HepG2 (cell line): ENCODE measurements around the gene TRPM1. TPM values are rescaled to one million over a fixed set of nuclear protein-coding genes. Genes with fewer than 3 reads are reported as not detected.

Experiments used
- ARHGAP35 ChIP-seq: sonication (generic); formaldehyde crosslinking; IDR thresholded peaks from 2 replicates; pipeline ENCODE4 v1.9.0; 2022; ENCODE audit warnings: mild to moderate bottlenecking, inconsistent platforms, moderate library complexity, missing genetic modification reagents, borderline replicate concordance
- DBP ChIP-seq: sonication (generic); formaldehyde crosslinking; IDR thresholded peaks from 2 replicates; pipeline ENCODE4 v1.4.0; 2020; ENCODE audit warnings: missing genetic modification reagents; ENCODE audit errors: not compliant biosample characterization
- DRAP1 ChIP-seq: IDR thresholded peaks from 2 replicates; pipeline ENCODE4 v1.6.1; 2016; ENCODE audit warnings: missing genetic modification reagents, missing compliant biosample characterization
- FOXO1 ChIP-seq: sonication (generic); formaldehyde crosslinking; IDR thresholded peaks from 2 replicates; pipeline ENCODE4 v1.4.0; 2020; ENCODE audit warnings: missing genetic modification reagents
- GTF2F1 ChIP-seq: fragments of 150-350 bp; IDR thresholded peaks from 2 replicates; pipeline ENCODE4 v1.6.1; 2014; ENCODE audit warnings: low read length
- HOXA5 ChIP-seq: sonication (generic); formaldehyde crosslinking; IDR thresholded peaks from 2 replicates; pipeline ENCODE4 v1.4.0; 2020; ENCODE audit warnings: missing genetic modification reagents
- HOXD1 ChIP-seq: sonication (generic); formaldehyde crosslinking; IDR thresholded peaks from 2 replicates; pipeline ENCODE4 v1.5.0; 2020; ENCODE audit warnings: missing genetic modification reagents
- KLF16 ChIP-seq, 2 experiments: sonication (generic) in 1 of 2; formaldehyde crosslinking in 1 of 2; IDR thresholded peaks; 2 replicates each; pipeline versions ENCODE4 v1.6.1 to v1.8.0; 2016 to 2023; ENCODE audit warnings: missing genetic modification reagents in 2 of 2, missing compliant biosample characterization in 1 of 2
- MZF1 ChIP-seq: sonication (generic); formaldehyde crosslinking; IDR thresholded peaks from 2 replicates; pipeline ENCODE4 v1.8.1; 2023; ENCODE audit warnings: mild to moderate bottlenecking, missing genetic modification reagents, borderline replicate concordance
- RBAK ChIP-seq: sonication (generic); formaldehyde crosslinking; IDR thresholded peaks from 2 replicates; pipeline ENCODE4 v1.5.1; 2020; ENCODE audit warnings: mild to moderate bottlenecking, missing genetic modification reagents
- SKI ChIP-seq: fragments of 450-650 bp; IDR thresholded peaks from one replicate; pipeline ENCODE4 v1.6.1; 2018; ENCODE audit warnings: mild to moderate bottlenecking; ENCODE audit not compliant: partially characterized antibody
- THRA ChIP-seq: sonication (generic); formaldehyde crosslinking; IDR thresholded peaks from 2 replicates; pipeline ENCODE4 v1.4.0; 2020; ENCODE audit warnings: missing genetic modification reagents, borderline replicate concordance
- TMF1 ChIP-seq: sonication (generic); formaldehyde crosslinking; IDR thresholded peaks from 2 replicates; pipeline ENCODE4 v1.8.1; 2022; ENCODE audit warnings: low read depth, missing genetic modification reagents
- ZBED4 ChIP-seq: sonication (generic); formaldehyde crosslinking; IDR thresholded peaks from 2 replicates; pipeline ENCODE4 v1.4.0; 2020; ENCODE audit warnings: missing genetic modification reagents, borderline replicate concordance
- ZNF264 ChIP-seq: sonication (generic); formaldehyde crosslinking; IDR thresholded peaks from 2 replicates; pipeline ENCODE4 v1.4.0; 2020; ENCODE audit warnings: missing genetic modification reagents
- ZNF574 ChIP-seq: sonication (generic); formaldehyde crosslinking; IDR thresholded peaks from 2 replicates; pipeline ENCODE4 v1.4.0; 2020; ENCODE audit warnings: missing genetic modification reagents
- ZNF782 ChIP-seq: sonication (generic); formaldehyde crosslinking; IDR thresholded peaks from 2 replicates; pipeline ENCODE4 v1.4.0; 2020; ENCODE audit warnings: missing genetic modification reagents, mild to moderate bottlenecking, borderline replicate concordance
- ZSCAN30 ChIP-seq: sonication (generic); formaldehyde crosslinking; IDR thresholded peaks from 2 replicates; pipeline ENCODE4 v1.5.0; 2020; ENCODE audit warnings: mild to moderate bottlenecking, missing genetic modification reagents
- polyA plus RNA-seq, 8 experiments: library from polyadenylated mRNA; depleted of rRNA in 3 of 8; stranded (reverse) in 7 of 8; unstranded in 1 of 8; fragments of >200 nt; fragmentation: Illumina TruSeq in 4 of 8; extraction: Trizol in 4 of 8; gene quantifications; 2 replicates each; pipeline versions ENCODE4 v1.2.1 to v1.2.3, GENCODE V29; 2011 to 2016; ENCODE audit warnings: low read depth in 4 of 8, missing spikeins in 1 of 8, mixed read lengths in 1 of 8; ENCODE audit not compliant: insufficient read depth in 1 of 8
- total RNA-seq, 5 experiments: library from RNA; depleted of rRNA; stranded (reverse); fragments of >200 nt; fragmentation: Illumina TruSeq; extraction: Trizol; gene quantifications; 2 replicates each; pipeline ENCODE4 v1.2.3, GENCODE V29; 2016; ENCODE audit warnings: low read depth in 1 of 5

TRPM1 gene
- total and polyA plus RNA-seq, 2 of the 13 experiments (the other 11 are each of a cell fraction or from before 2014, with no cell fraction given) = not detected

GRCh38 chr15:30991255-30992235, 110.0 kb downstream of the TRPM1 start, which contains the start of gene MTMR10 (continued):
- TF ChIP-seq THRA (CRISPR knock-in tag) (no peak), ZBED4 (peak; percentile 36; the same call in 1 of the 2 replicates), ZNF782 (CRISPR knock-in tag) (no peak), SKI (peak; percentile 82), RBAK (CRISPR knock-in tag) (no peak), MZF1 (no peak), ZSCAN30 (CRISPR knock-in tag) (no peak; the same call in 1 of the 2 replicates), DBP (CRISPR knock-in tag) (no peak), ZNF574 (CRISPR knock-in tag) (peak; percentile 67), ZNF264 (CRISPR knock-in tag) (0 out of 2 replicates have a peak, but pooled peaks have one; percentile 21), FOXO1 (0 out of 2 replicates have a peak, but pooled peaks have one; percentile 7), HOXA5 (CRISPR knock-in tag) (peak; percentile 67; the same call in 1 of the 2 replicates), GTF2F1 (no peak), ARHGAP35 (CRISPR knock-in tag) (no peak), DRAP1 (CRISPR knock-in tag) (0 out of 2 replicates have a peak, but pooled peaks have one; percentile 22), KLF16 (CRISPR knock-in tag; IDR thresholded peaks at IDR 0.05) (peak in 1 of 2 experiments; percentile 62; a peak in 1 of 4 replicates), HOXD1 (peak; percentile 69; the same call in 1 of the 2 replicates), TMF1 (peak; percentile 75)
